H9 (cell line): ENCODE measurements around the gene ADGRL3. TPM values are rescaled to one million over a fixed set of nuclear protein-coding genes. Genes with fewer than 3 reads are reported as not detected.

Experiments
- DNase-seq: peaks from one replicate; pipeline ENCODE4 v3.0.0-alpha.2; 2017
- H2AFZ ChIP-seq: one replicate; pipeline ENCODE4 v1.6.1; 2013; ENCODE audit warnings: mild to moderate bottlenecking, low read length, control low read depth, moderate library complexity
- H2AK5ac ChIP-seq: 2 replicates; pipeline ENCODE4 v1.6.1; 2013; ENCODE audit warnings: low read length, control low read depth, mixed read lengths; ENCODE audit not compliant: insufficient read length
- H2BK120ac ChIP-seq: one replicate; pipeline ENCODE4 v1.6.1; 2013; ENCODE audit warnings: low read depth, mild to moderate bottlenecking, low read length, control low read depth, inconsistent platforms; ENCODE audit not compliant: poor library complexity, severe bottlenecking
- H2BK12ac ChIP-seq: 2 replicates; pipeline ENCODE4 v1.6.1; 2013; ENCODE audit warnings: low read length, control low read depth, mixed read lengths, low read depth; ENCODE audit not compliant: insufficient read length
- H2BK15ac ChIP-seq: 2 replicates; pipeline ENCODE4 v1.6.1; 2013; ENCODE audit warnings: low read depth, low read length, control low read depth
- H2BK20ac ChIP-seq: one replicate; pipeline ENCODE4 v1.6.1; 2013; ENCODE audit warnings: low read depth, mild to moderate bottlenecking, low read length, control low read depth, inconsistent platforms; ENCODE audit not compliant: poor library complexity, severe bottlenecking
- H2BK5ac ChIP-seq: 2 replicates; pipeline ENCODE4 v1.6.1; 2013; ENCODE audit warnings: low read length, control low read depth, mixed read lengths; ENCODE audit not compliant: insufficient read length
- H3K14ac ChIP-seq: 2 replicates; pipeline ENCODE4 v1.6.1; 2013; ENCODE audit warnings: low read length, control low read depth; ENCODE audit not compliant: insufficient read depth
- H3K18ac ChIP-seq: 2 replicates; pipeline ENCODE4 v1.6.1; 2013; ENCODE audit warnings: low read depth, mild to moderate bottlenecking, mixed read lengths, low read length, control low read depth; ENCODE audit not compliant: insufficient read length
- H3K23ac ChIP-seq: 2 replicates; pipeline ENCODE4 v1.6.1; 2013; ENCODE audit warnings: low read length, control low read depth, mixed read lengths, low read depth; ENCODE audit not compliant: insufficient read length
- H3K23me2 ChIP-seq: 2 replicates; pipeline ENCODE4 v1.6.1; 2013; ENCODE audit warnings: low read depth, mild to moderate bottlenecking, mixed read lengths, low read length, control low read depth; ENCODE audit not compliant: insufficient read length, poor library complexity, severe bottlenecking
- H3K27ac ChIP-seq: 2 replicates; pipeline ENCODE4 v1.5.1; 2013; ENCODE audit warnings: low read length, control low read depth, mixed read lengths, low read depth; ENCODE audit not compliant: insufficient read length
- H3K27me3 ChIP-seq: 2 replicates; pipeline ENCODE4 v1.6.1; 2013; ENCODE audit warnings: low read length, control low read depth, inconsistent platforms; ENCODE audit not compliant: insufficient read depth
- H3K4ac ChIP-seq: 2 replicates; pipeline ENCODE4 v1.6.1; 2013; ENCODE audit warnings: low read depth, mild to moderate bottlenecking, control low read depth, inconsistent platforms, low read length, moderate library complexity
- H3K4me1 ChIP-seq: 2 replicates; pipeline ENCODE4 v1.6.1; 2013; ENCODE audit warnings: low read length, control low read depth, inconsistent platforms; ENCODE audit not compliant: insufficient read depth
- H3K4me2 ChIP-seq: 2 replicates; pipeline ENCODE4 v1.6.1; 2013; ENCODE audit warnings: low read length, control low read depth, mixed read lengths; ENCODE audit not compliant: insufficient read length, insufficient read depth
- H3K56ac ChIP-seq: 2 replicates; pipeline ENCODE4 v1.6.1; 2013; ENCODE audit warnings: low read depth, mild to moderate bottlenecking, mixed read lengths, low read length, control low read depth; ENCODE audit not compliant: insufficient read length
- H3K79me1 ChIP-seq: 2 replicates; pipeline ENCODE4 v1.6.1; 2013; ENCODE audit warnings: low read depth, mild to moderate bottlenecking, moderate library complexity, low read length, control low read depth, inconsistent platforms; ENCODE audit not compliant: insufficient read depth, poor library complexity, severe bottlenecking
- H3K79me2 ChIP-seq: 2 replicates; pipeline ENCODE4 v1.6.1; 2013; ENCODE audit warnings: low read length, control low read depth, inconsistent platforms; ENCODE audit not compliant: insufficient read depth
- H3K9ac ChIP-seq: 2 replicates; pipeline ENCODE4 v1.6.1; 2013; ENCODE audit warnings: low read length, control low read depth, mixed read lengths; ENCODE audit not compliant: insufficient read length; ENCODE audit errors: extremely low read depth
- H3K9me3 ChIP-seq: one replicate; pipeline ENCODE4 v1.6.1; 2013; ENCODE audit warnings: low read depth, low read length, inconsistent platforms; ENCODE audit not compliant: control insufficient read depth
- H3T11ph ChIP-seq: one replicate; pipeline ENCODE4 v1.6.1; 2013; ENCODE audit warnings: mild to moderate bottlenecking, low read length, control low read depth, inconsistent platforms
- H4K20me1 ChIP-seq: one replicate; pipeline ENCODE4 v1.6.1; 2013; ENCODE audit not compliant: control insufficient read depth, insufficient read length, insufficient read depth
- H4K5ac ChIP-seq: 2 replicates; pipeline ENCODE4 v1.6.1; 2013; ENCODE audit warnings: low read depth, mild to moderate bottlenecking, mixed read lengths, low read length, control low read depth; ENCODE audit not compliant: insufficient read length
- H4K8ac ChIP-seq: replicated peaks from 2 replicates; pipeline ENCODE4 v1.6.1; 2013; ENCODE audit warnings: low read length, control low read depth, mixed read lengths, low read depth; ENCODE audit not compliant: insufficient read length
- H4K91ac ChIP-seq: 2 replicates; pipeline ENCODE4 v1.6.1; 2013; ENCODE audit warnings: low read depth, mild to moderate bottlenecking, moderate library complexity, mixed read lengths, low read length, control low read depth; ENCODE audit not compliant: insufficient read length
- H3K27ac Mint-ChIP-seq, 3 experiments: 2 replicates in 2 of 3; 3 replicates in 1 of 3; pipeline ENCODE4 v1.8.0; 2020 to 2021; ENCODE audit warnings: mixed read lengths in 3 of 3, mild to moderate bottlenecking in 1 of 3, moderate library complexity in 1 of 3
- H3K27me3 Mint-ChIP-seq: 2 replicates; pipeline ENCODE4 v1.8.0; 2021; ENCODE audit warnings: low read depth, mild to moderate bottlenecking, moderate library complexity, mixed read lengths
- H3K36me3 Mint-ChIP-seq, 3 experiments: 2 replicates in 2 of 3; 3 replicates in 1 of 3; pipeline ENCODE4 v1.8.0; 2020 to 2021; ENCODE audit warnings: low read depth in 3 of 3, mixed read lengths in 3 of 3; ENCODE audit not compliant: insufficient read depth in 1 of 3
- H3K4me1 Mint-ChIP-seq, 2 experiments: 2 replicates each; pipeline ENCODE4 v1.8.0; 2020; ENCODE audit warnings: mixed read lengths in 2 of 2
- H3K4me3 Mint-ChIP-seq, 2 experiments: 2 replicates in 1 of 2; 3 replicates in 1 of 2; pipeline ENCODE4 v1.8.0; 2020 to 2021; ENCODE audit warnings: mild to moderate bottlenecking in 2 of 2, mixed read lengths in 2 of 2, moderate library complexity in 1 of 2
- H3K9me3 Mint-ChIP-seq, 2 experiments: 2 replicates in 1 of 2; 3 replicates in 1 of 2; pipeline ENCODE4 v1.8.0; 2020; ENCODE audit warnings: mild to moderate bottlenecking in 2 of 2, mixed read lengths in 2 of 2, moderate library complexity in 1 of 2
- WGBS: extraction: QIAGEN DNeasy Blood & Tissue Kit; methylation state at CpG from one replicate; pipeline ENCODE4 v1.1.7; 2013; ENCODE audit warnings: missing lambda C conversion rate, low lambda C conversion rate, mixed read lengths; ENCODE audit not compliant: insufficient read length; ENCODE audit errors: extremely low coverage; 5-methylcytosine and 5-hydroxymethylcytosine counted together
- total RNA-seq: library from RNA; stranded (reverse); gene quantifications from 2 replicates; pipeline ENCODE4 v1.2.1, GENCODE V29; 2021
- TF ChIP-seq, protein P1 (sequence below): fragments of 200-600 bp; sonication (generic); conservative IDR thresholded peaks from 3 replicates; pipeline ENCODE4 v1.8.0; 2021; ENCODE audit warnings: antibody characterized with exemption, mild to moderate bottlenecking

Gene ADGRL3
- total RNA-seq, 1 experiment from 2014 or later: 5.9 TPM

- Mint-ChIP-seq H3K9me3 (no peaks in the 10 kb centered on the region), H3K27me3 (no peaks in the 10 kb centered on the region), H3K4me1 (no peaks in the 10 kb centered on the region), H3K4me3 (no peak overlapping the region), H3K27ac (peak overlapping the region in 1 of 3 experiments; percentile 44; a peak in 2 of 7 replicates), H3K36me3 (no peaks in the 10 kb centered on the region)
- Histone ChIP-seq H4K91ac (no peak overlapping the region), H3K79me2 (no peaks in the 10 kb centered on the region), H3K9ac (no peak overlapping the region), H2BK5ac (no peak overlapping the region), H2BK15ac (no peak overlapping the region), H2AK5ac (no peak overlapping the region), H3K4ac (no peak overlapping the region), H4K5ac (no peak overlapping the region), H3K4me1 (no peaks in the 10 kb centered on the region), H3K4me2 (no peak overlapping the region), H3K23me2 (no peaks in the 10 kb centered on the region), H3K9me3 (no peaks in the 10 kb centered on the region), H3K14ac (no peak overlapping the region), H2BK120ac (no peak overlapping the region), H3K27ac (no peak overlapping the region), H3T11ph (no peak overlapping the region), H2BK20ac (no peak overlapping the region), H3K18ac (no peak overlapping the region), H3K56ac (no peak overlapping the region), H2BK12ac (no peak overlapping the region), H4K8ac (no peak overlapping the region), H4K20me1 (no peaks in the 10 kb centered on the region), H3K79me1 (no peaks in the 10 kb centered on the region), H3K27me3 (no peaks in the 10 kb centered on the region), H2AFZ (no peak overlapping the region), H3K23ac (no peak overlapping the region)
- no CpG with 5 or more reads among the region's 6 CpGs for WGBS
- no peak for DNase-seq
- TF ChIP-seq, protein P1, sequence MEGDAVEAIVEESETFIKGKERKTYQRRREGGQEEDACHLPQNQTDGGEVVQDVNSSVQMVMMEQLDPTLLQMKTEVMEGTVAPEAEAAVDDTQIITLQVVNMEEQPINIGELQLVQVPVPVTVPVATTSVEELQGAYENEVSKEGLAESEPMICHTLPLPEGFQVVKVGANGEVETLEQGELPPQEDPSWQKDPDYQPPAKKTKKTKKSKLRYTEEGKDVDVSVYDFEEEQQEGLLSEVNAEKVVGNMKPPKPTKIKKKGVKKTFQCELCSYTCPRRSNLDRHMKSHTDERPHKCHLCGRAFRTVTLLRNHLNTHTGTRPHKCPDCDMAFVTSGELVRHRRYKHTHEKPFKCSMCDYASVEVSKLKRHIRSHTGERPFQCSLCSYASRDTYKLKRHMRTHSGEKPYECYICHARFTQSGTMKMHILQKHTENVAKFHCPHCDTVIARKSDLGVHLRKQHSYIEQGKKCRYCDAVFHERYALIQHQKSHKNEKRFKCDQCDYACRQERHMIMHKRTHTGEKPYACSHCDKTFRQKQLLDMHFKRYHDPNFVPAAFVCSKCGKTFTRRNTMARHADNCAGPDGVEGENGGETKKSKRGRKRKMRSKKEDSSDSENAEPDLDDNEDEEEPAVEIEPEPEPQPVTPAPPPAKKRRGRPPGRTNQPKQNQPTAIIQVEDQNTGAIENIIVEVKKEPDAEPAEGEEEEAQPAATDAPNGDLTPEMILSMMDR: no peak
These were observed 268.0 kb downstream of the ADGRL3 start for GRCh38 chr4:61468024-61468720.
